Activated T-cell treated with anti-CD3 and anti-CD28 coated beads, Interleukin-2, amount 50 U/mL, for 72 hours (primary cell): ENCODE data around the gene PPP3R2. TPM values are rescaled to one million over a fixed set of nuclear protein-coding genes. Genes with fewer than 3 reads are reported as not detected.
"Not testable (repeated sequence)": the region's sequence is repeated elsewhere in the genome, so short reads cannot be mapped to it uniquely, and the experiment has no call there.

ENCODE experiments used
- ATAC-seq, 2 donors: fragments of 150-1000 bp; cut with Tn5 transposase; replicated peaks in 1 of 2; 2 replicates each; pipeline ENCODE4 v1.10.0; 2021; ENCODE audit warnings: moderate library complexity in 2 of 2, mild to moderate bottlenecking in 1 of 2
- DNase-seq, 2 donors: peaks; one replicate each; pipeline ENCODE4 v3.0.0; 2021 to 2022; ENCODE audit warnings: mixed read lengths in 1 of 2
- H3K27ac Mint-ChIP-seq: one replicate; pipeline ENCODE4 v1.8.0; 2022; ENCODE audit warnings: mild to moderate bottlenecking, moderate library complexity, mixed read lengths
- H3K27me3 Mint-ChIP-seq: one replicate; pipeline ENCODE4 v1.8.0; 2022; ENCODE audit warnings: low read depth, mixed read lengths
- H3K36me3 Mint-ChIP-seq, 2 donors: one replicate each; pipeline ENCODE4 v1.8.0; 2022; ENCODE audit warnings: mixed read lengths in 2 of 2, mild to moderate bottlenecking in 1 of 2; ENCODE audit not compliant: insufficient read depth in 2 of 2
- H3K4me1 Mint-ChIP-seq: one replicate; pipeline ENCODE4 v1.8.0; 2022; ENCODE audit warnings: low read depth, mixed read lengths
- H3K4me3 Mint-ChIP-seq, 2 donors: one replicate each; pipeline ENCODE4 v1.8.0; 2022; ENCODE audit warnings: mild to moderate bottlenecking in 2 of 2, mixed read lengths in 2 of 2, moderate library complexity in 2 of 2
- H3K9me3 Mint-ChIP-seq, 2 donors: one replicate each; pipeline ENCODE4 v1.8.0; 2022; ENCODE audit warnings: mixed read lengths in 2 of 2
- total RNA-seq, 2 donors: library from RNA; stranded (reverse); gene quantifications; one replicate each; pipeline ENCODE4 v1.2.3, GENCODE V29; 2022

The PPP3R2 gene
- total RNA-seq, 2 donors from 2014 or later, result not detected

GRCh38 chr9:101549472-101550098, 45.2 kb downstream of the PPP3R2 start:
- not testable (repeated sequence) for ATAC-seq, H3K9me3 Mint-ChIP-seq, H3K27ac Mint-ChIP-seq, H3K4me3 Mint-ChIP-seq, DNase-seq, H3K27me3 Mint-ChIP-seq, H3K4me1 Mint-ChIP-seq
- peaks cover 18 to 55% of the 10 kb centered on the region in 2 donors for H3K36me3 Mint-ChIP-seq

DNA sequence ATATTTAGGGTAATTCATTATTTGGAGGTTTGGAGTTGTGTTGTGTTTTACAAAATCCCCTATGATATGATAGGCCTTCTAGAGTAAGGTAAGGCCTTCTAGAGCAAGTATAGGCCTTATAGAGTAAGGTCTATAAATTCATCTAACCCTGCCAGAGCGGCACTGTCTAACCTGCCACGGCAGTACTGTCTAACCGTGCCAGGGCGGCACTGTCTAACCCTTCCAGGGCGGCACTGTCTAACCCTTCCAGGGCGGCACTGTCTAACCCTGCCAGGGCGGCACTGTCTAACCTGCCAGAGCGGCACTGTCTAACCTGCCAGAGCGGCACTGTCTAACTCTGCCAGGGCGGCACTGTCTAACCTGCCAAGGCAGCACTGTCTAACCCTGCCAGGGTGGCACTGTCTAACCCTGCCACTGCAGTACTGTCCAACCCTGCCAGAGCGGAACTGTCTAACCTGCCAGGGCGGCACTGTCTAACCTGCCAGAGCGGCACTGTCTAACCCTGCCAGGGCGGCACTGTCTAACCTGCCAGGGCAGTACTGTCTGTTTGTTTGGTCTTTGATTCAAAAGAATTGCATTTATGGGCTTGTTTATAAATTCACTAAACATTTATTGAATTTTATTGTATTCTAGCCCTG, 51.6 kb downstream of the PPP3R2 start:
- DNase-seq (no peak), ATAC-seq (no peak)
- no peaks in the 10 kb centered on the region for H3K4me1 Mint-ChIP-seq
- no peaks in the 10 kb centered on the region for H3K9me3 Mint-ChIP-seq
- peaks cover 8 to 35% of the 10 kb centered on the region in 2 donors for H3K36me3 Mint-ChIP-seq
- no peak overlapping the region for H3K4me3 Mint-ChIP-seq
- H3K27ac Mint-ChIP-seq, result no peak overlapping the region
- H3K27me3 Mint-ChIP-seq, result no peaks in the 10 kb centered on the region

Other genes starting within 250 kb of the PPP3R2 start
- under 1 TPM; 0.19 to 0.24 TPM for gene BAAT, start 210.0 kb downstream of the PPP3R2 start, total RNA-seq
- 10 to 100 TPM; 11.6 to 11.8 TPM for gene MRPL50, start 196.4 kb downstream of the PPP3R2 start, total RNA-seq
- gene ZNF189, start 196.1 kb downstream of the PPP3R2 start, total RNA-seq, result 1 to 10 TPM; 8.3 to 9.0 TPM
- not detected for gene ALDOB, start 159.2 kb downstream of the PPP3R2 start, total RNA-seq
- gene RNF20, start 61.1 kb downstream of the PPP3R2 start, total RNA-seq, result 10 to 100 TPM; 37.5 to 42.8 TPM
- not detected for gene GRIN3A, start 143.7 kb upstream of the PPP3R2 start, total RNA-seq